ENCODE data around the gene ATG16L2. TPM values are rescaled to one million over a fixed set of nuclear protein-coding genes. Genes with fewer than 3 reads are reported as not detected.

The ATG16L2 gene
- total and polyA plus RNA-seq, 2 of the 4 experiments (the other 2 are of a cell fraction): 1.3 to 12.7 TPM

DNA sequence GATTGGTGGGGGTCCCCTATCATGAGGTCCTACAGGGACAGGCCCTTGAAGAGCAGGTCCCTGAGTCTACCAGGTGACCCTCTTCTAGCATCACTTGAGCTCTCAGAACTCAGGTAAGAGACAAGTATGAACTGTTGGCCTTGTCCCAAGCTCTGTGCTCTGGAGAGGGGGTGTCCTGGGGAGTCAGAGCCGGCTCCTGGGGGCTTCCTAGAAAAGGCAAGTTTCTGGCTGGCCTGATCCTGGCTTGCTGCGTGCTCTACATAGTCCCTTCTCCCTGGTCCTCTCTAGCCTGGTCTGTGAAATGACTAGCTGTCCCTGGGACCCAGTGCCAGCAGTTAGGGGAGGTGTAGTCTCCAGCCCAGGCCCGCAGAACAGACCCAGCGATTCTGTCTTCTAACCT is 11.4 kb downstream of the ATG16L2 start:
- ChIA-PET CTCF (interaction anchor here (2.8 kb wide), 1 partner anchor 353 kb away, joined by 11 read pairs; no protein-coding TSS in a partner anchor), POLR2A (ENCODE audit: unreplicated experiment) (no interaction called here)
- Histone ChIP-seq H3K9me1 (ENCODE audit: insufficient read depth, low read length) (peaks cover 10% of the 10 kb centered on the region), H3K4me1 (ENCODE audit: control insufficient read depth, insufficient read depth, low read length) (peaks cover 9% of the 10 kb centered on the region), H2BK120ac (ENCODE audit: low read depth, low read length) (no peak overlapping the region), H3K23ac (ENCODE audit: low read depth, low read length) (no peak overlapping the region), H3K9ac (ENCODE audit: low read depth, low read length) (no peak overlapping the region), H2BK15ac (ENCODE audit: low read depth, low read length) (no peak overlapping the region), H4K8ac (ENCODE audit: low read depth in 2 of 2, low read length in 2 of 2) (no peak overlapping the region), H3K18ac (ENCODE audit: low read depth, low read length) (no peak overlapping the region), H3K27ac (ENCODE audit: insufficient read depth, low read length) (no peak overlapping the region), H2AK9ac (replicated peaks; ENCODE audit: low read depth, low read length, poor library complexity) (no peak overlapping the region), H3K27me3 (ENCODE audit: control insufficient read depth, insufficient read depth, low read length) (no peaks in the 10 kb centered on the region), H4K91ac (ENCODE audit: insufficient read depth, low read depth, low read length) (no peak overlapping the region), H4K20me1 (ENCODE audit: insufficient read depth, low read length) (peaks cover 5% of the 10 kb centered on the region; the same call in 1 of the 2 replicates), H4K5ac (ENCODE audit: low read depth, low read length) (no peak overlapping the region), H3K56ac (ENCODE audit: extremely low read depth, insufficient read depth, low read length) (no peak overlapping the region), H3K4ac (ENCODE audit: low read depth, low read length) (no peak overlapping the region), H3K4me2 (ENCODE audit: low read depth, low read length) (no peak overlapping the region), H3K79me1 (ENCODE audit: low read depth in 1 of 2, low read length in 2 of 2) (peaks cover 0 to 5% of the 10 kb centered on the region in 2 experiments; a peak in 1 of 4 replicates), H3K9me3 (ENCODE audit: control insufficient read depth, insufficient read depth, low read length) (no peaks in the 10 kb centered on the region), H3K14ac (replicated peaks; ENCODE audit: low read depth, low read length) (no peak overlapping the region), H2BK20ac (ENCODE audit: low read depth, low read length) (no peak overlapping the region), H3K36me3 (ENCODE audit: control insufficient read depth, insufficient read depth, low read length) (no peaks in the 10 kb centered on the region), H2AK5ac (ENCODE audit: low read depth, low read length) (no peak overlapping the region), H2AFZ (replicated peaks; ENCODE audit: low read length, poor library complexity) (no peak overlapping the region), H3K4me3 (ENCODE audit: insufficient read depth, low read depth, low read length) (no peak overlapping the region), H2BK5ac (ENCODE audit: low read depth, low read length, poor library complexity, severe bottlenecking) (no peak overlapping the region)
- no CpG with 5 or more reads among the region's 4 CpGs for WGBS, 2 experiments (ENCODE audit: extremely low coverage in 2 of 2, insufficient read length in 1 of 2)
- intact Hi-C loops (cut with micrococcal nuclease): no loop called here
- no peak for DNase-seq
- ATAC-seq (ENCODE audit: low read depth): no peak
- in situ Hi-C loops (cut with MboI; ENCODE audit: low sequenced_read_pairs): loop anchor here (5.0 kb wide), 1 partner anchor 417 kb away; no protein-coding TSS in a partner anchor
- TF ChIP-seq POLR2A (IDR thresholded peaks at IDR 0.05; ENCODE audit: low read depth, low read length) (no peak), RFX5 (IDR thresholded peaks at IDR 0.05; ENCODE audit: low read depth, low read length) (no peak), BHLHE40 (IDR thresholded peaks at IDR 0.05; ENCODE audit: low read depth, low read length) (no peak), CEBPB (IDR thresholded peaks at IDR 0.05; ENCODE audit: low read depth, low read length) (no peak)
- BruUV-seq (replicated peaks): no TSS peak
- dilution Hi-C loops (cut with HindIII; ENCODE audit: low sequenced_read_pairs, unreplicated experiment): no loop called here

Measured in IMR-90 (cell line).